Neutrophil (primary cell): ENCODE measurements around the gene ZNF611.
A peak's percentile ranks its signal among the peaks of the same experiment; 100 is the strongest.
"Not testable (repeated sequence)": the region's sequence is repeated elsewhere in the genome, so short reads cannot be mapped to it uniquely, and the experiment has no call there.

Experiments
- H3K27ac ChIP-seq: fragments of 200-600 bp; sonication (generic); 2 replicates; pipeline ENCODE4 v1.5.1; 2016; ENCODE audit warnings: mild to moderate bottlenecking, moderate library complexity
- H3K27me3 ChIP-seq: fragments of 200-600 bp; sonication (generic); 2 replicates; pipeline ENCODE4 v1.6.0; 2016; ENCODE audit warnings: mild to moderate bottlenecking
- H3K36me3 ChIP-seq: fragments of 200-600 bp; sonication (generic); 2 replicates; pipeline ENCODE4 v1.5.1; 2017
- H3K4me1 ChIP-seq, 2 experiments: fragments of 200-600 bp in 1 of 2; sonication (generic) in 1 of 2; 1 replicate in 1 of 2; 2 replicates in 1 of 2; pipeline versions ENCODE4 v1.5.1 to v1.6.1; 2013 to 2016; ENCODE audit warnings: low read depth in 1 of 2, low read length in 1 of 2, mild to moderate bottlenecking in 1 of 2, moderate library complexity in 1 of 2; ENCODE audit not compliant: control insufficient read depth in 1 of 2, insufficient read depth in 1 of 2
- H3K4me3 ChIP-seq, 2 experiments: fragments of 200-600 bp in 1 of 2; sonication (generic) in 1 of 2; 1 replicate in 1 of 2; 2 replicates in 1 of 2; pipeline ENCODE4 v1.5.1; 2013 to 2016; ENCODE audit warnings: low read depth in 1 of 2, low read length in 1 of 2, mild to moderate bottlenecking in 1 of 2, moderate library complexity in 1 of 2
- H3K9me3 ChIP-seq: fragments of 200-600 bp; sonication (generic); 2 replicates; pipeline ENCODE4 v1.5.1; 2016
- TF ChIP-seq, protein P1 (sequence below): fragments of 200-600 bp; sonication (generic); IDR thresholded peaks from 2 replicates; pipeline ENCODE4 v1.5.1; 2016; ENCODE audit warnings: antibody characterized with exemption

The ZNF611 gene

DNA sequence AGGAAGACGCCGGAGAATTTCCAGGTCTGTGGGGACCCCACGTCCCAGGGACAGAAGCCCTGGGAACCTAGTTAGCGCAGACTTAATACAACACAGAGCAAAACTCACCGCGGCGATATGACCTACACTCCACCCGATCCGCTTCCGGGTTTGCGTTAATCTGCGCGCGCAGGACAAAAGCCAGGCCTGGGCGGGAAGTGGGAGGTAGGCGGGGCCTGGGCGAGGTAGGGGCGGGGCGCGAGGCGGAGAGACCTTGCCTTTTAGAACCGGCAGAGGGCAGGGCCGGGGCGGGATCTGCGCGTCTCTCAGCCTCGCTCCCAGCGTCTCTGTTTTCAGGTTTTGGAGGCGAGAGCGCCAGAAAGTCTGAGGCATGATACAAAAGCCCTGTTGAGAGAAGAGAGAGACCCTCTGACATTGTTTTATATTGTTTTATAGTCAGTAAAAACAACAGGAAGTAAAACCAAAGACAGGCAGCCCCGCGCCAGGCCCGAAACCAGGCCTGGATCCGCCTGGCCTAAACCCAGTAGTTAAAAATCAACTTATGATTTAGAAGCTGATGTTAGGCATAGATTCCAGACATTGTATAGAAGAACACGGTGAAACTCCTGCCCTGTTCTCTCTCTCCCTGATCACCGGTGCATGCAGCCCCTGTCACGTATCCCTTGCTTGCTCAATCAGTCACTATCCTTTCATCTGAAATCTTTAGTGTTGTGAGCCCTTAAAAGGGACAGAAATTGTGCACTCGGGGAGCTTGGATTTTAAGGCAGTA is at the start of gene ZNF611:
Gene ZNF611 (minus strand): TSS at position 152 of the 769 bp plus-strand sequence. CDS start 19,150 bp downstream, outside the sequence.
- H3K27ac ChIP-seq, result peak within 1 kb of the TSS; percentile 92
- no peaks in the 10 kb centered on the region for H3K9me3 ChIP-seq
- TF ChIP-seq, protein P1, sequence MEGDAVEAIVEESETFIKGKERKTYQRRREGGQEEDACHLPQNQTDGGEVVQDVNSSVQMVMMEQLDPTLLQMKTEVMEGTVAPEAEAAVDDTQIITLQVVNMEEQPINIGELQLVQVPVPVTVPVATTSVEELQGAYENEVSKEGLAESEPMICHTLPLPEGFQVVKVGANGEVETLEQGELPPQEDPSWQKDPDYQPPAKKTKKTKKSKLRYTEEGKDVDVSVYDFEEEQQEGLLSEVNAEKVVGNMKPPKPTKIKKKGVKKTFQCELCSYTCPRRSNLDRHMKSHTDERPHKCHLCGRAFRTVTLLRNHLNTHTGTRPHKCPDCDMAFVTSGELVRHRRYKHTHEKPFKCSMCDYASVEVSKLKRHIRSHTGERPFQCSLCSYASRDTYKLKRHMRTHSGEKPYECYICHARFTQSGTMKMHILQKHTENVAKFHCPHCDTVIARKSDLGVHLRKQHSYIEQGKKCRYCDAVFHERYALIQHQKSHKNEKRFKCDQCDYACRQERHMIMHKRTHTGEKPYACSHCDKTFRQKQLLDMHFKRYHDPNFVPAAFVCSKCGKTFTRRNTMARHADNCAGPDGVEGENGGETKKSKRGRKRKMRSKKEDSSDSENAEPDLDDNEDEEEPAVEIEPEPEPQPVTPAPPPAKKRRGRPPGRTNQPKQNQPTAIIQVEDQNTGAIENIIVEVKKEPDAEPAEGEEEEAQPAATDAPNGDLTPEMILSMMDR, result peak; percentile 78
- H3K4me3 ChIP-seq, result peak within 1 kb of the TSS; percentile 77 to 89
- no peaks in the 10 kb centered on the region for H3K36me3 ChIP-seq
- peaks cover 9 to 10% of the 10 kb centered on the region in 2 experiments for H3K4me1 ChIP-seq
- no peaks in the 10 kb centered on the region for H3K27me3 ChIP-seq

DNA sequence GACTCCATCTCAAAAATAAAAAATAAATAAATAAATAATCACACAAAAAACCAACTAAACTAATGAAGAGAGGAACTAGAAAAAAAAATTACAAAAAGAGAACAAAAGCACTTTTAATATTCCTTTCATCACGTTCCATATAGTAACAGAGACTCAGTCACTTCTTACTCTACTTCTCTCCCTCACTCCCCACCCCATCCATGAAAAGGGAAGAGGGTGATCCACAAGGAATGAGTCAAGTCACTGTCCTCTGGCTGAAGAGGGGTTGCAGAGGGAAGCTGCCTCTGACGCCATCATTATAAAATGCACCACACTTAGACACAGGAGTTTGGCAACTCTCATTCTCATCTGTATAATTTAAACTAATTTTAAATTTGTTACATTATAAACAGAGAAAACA is 48.0 kb upstream of the ZNF611 start:
- H3K4me1 ChIP-seq, H3K36me3 ChIP-seq, H3K9me3 ChIP-seq, H3K27me3 ChIP-seq, H3K4me3 ChIP-seq, H3K27ac ChIP-seq: not testable (repeated sequence)

DNA sequence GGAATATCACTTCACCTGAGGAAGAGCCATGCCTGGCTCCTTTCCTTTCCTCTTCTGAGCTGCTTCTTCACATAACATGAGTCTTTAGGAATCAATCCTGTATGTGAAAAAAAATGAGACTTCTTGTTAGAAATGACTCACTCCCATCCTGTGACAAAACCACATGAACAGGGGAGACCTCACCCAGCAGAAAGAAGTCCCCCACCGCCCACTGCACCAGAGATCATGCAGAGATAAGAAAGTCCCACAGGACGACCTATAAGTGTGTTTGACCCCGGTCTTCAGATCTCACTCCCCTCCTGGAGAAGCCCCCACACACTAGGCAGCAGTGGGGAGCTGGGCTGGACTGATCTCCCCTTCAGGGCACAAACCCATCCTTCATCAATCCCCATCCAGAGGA is 44.0 kb upstream of the ZNF611 start:
- no peak overlapping the region for H3K27ac ChIP-seq

DNA sequence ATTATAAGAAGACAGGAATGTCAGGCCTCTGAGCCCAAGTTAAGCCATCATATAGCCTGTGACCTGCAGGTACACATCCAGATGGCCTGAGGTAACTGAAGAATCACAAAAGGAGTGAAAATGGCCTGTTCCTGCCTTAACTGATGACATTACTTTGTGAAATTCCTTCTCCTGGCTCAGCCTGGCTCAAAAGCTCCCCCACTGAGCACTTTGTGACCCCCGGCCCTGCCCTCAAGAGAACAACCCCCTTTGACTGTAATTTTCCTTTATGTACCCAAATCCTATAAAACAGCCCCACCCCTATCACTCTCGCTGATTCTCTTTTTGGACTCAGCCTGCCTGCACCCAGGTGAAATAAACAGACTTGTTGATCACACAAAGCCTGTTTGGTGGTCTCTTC is 21.6 kb upstream of the ZNF611 start:
- not testable (repeated sequence) for H3K4me1 ChIP-seq, H3K36me3 ChIP-seq, H3K27ac ChIP-seq, H3K4me3 ChIP-seq, H3K27me3 ChIP-seq
- H3K9me3 ChIP-seq, result peaks cover 10% of the 10 kb centered on the region

More for the DNA sequence above, 44.0 kb upstream of the ZNF611 start:
- Histone ChIP-seq H3K4me3 (no peak overlapping the region), H3K9me3 (no peaks in the 10 kb centered on the region), H3K36me3 (peaks cover 3% of the 10 kb centered on the region), H3K4me1 (no peaks in the 10 kb centered on the region), H3K27me3 (no peaks in the 10 kb centered on the region)
- TF ChIP-seq, protein P1, result no peak

DNA sequence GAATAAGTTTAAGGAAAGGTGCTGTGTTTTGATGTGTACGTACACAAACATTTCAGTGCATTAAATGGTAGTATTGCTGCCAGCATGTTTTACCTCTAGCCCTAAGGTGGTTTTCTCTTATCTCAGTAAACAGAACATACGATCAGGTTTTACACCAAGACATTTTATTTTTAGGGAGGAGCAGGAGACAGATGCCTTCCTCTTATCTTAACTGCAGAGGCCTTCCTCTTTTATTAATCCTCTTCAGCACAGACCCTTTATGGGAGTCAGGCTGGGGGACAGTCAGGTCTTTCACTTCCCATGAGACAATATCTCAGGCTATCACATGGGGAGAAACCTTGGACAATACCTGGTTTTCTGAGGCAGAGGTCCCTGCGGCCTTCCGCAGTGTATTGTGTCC is 14.9 kb upstream of the ZNF611 start:
- Histone ChIP-seq H3K36me3 (no peaks in the 10 kb centered on the region), H3K27ac (no peak overlapping the region), H3K27me3 (no peaks in the 10 kb centered on the region), H3K4me3 (no peak overlapping the region), H3K4me1 (no peaks in the 10 kb centered on the region), H3K9me3 (no peaks in the 10 kb centered on the region)
- TF ChIP-seq, protein P1, result no peak

DNA sequence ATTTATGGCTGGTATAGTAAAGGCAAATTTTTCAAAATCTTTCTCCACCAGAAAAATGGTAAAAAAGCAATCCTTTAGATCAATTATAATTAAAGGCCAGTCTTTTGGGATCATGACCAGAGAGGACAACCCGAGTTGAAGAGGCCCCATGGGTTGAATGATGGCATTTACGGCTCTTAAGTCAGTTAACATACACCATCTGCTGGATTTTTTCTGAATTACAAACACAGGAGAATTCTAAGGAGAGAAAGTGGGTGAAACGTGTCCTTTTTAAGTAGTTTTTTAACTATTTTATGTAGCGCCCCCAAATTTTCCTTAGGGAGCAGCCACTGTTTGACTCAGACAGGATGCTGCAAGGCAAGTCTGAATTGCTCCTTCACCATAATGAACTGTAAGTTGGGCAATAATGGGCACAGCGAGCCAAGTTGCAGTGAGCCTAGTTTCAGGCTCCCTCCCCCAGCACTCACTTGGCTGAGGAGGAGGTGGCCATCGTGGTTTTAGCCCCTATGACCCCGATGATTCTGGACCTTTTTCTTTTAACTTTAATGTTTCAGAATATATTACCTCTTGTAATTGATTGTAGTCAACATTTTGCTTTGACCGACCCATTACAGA is 13.6 kb upstream of the ZNF611 start:
- Histone ChIP-seq H3K4me1 (no peaks in the 10 kb centered on the region), H3K27me3 (no peaks in the 10 kb centered on the region), H3K27ac (no peak overlapping the region), H3K9me3 (no peaks in the 10 kb centered on the region), H3K4me3 (no peak overlapping the region), H3K36me3 (no peaks in the 10 kb centered on the region)
- TF ChIP-seq, protein P1, result no peak

DNA sequence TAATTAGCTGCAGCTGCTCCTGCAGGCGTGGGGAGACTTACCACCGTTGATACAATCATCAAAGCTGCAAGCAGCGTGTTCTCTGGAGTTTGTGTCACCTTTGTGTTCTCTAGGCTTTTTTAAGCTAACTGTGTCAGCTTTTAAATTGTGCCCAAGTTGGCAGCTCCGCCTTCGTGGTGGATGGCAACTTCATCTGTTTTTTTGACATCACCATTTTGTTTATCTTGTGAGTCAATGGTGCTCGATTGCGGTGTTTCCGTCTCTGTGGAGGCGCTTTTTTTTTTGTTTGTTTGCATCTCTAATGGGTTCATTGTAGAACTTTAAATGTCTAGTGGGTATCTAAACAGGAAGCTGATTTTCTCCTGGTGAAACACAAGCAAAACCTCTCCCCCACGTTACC is 11.1 kb upstream of the ZNF611 start:
- not testable (repeated sequence) for H3K9me3 ChIP-seq, H3K4me3 ChIP-seq, H3K27me3 ChIP-seq, H3K36me3 ChIP-seq, H3K27ac ChIP-seq, H3K4me1 ChIP-seq
